HG03460 (cell line): ENCODE measurements around the gene SLC22A17.

Source experiments
- ATAC-seq: cut with Tn5 transposase; IDR thresholded peaks from one replicate; pipeline ENCODE4 v1.9.1; 2021; ENCODE audit not compliant: unreplicated experiment

The SLC22A17 gene

DNA sequence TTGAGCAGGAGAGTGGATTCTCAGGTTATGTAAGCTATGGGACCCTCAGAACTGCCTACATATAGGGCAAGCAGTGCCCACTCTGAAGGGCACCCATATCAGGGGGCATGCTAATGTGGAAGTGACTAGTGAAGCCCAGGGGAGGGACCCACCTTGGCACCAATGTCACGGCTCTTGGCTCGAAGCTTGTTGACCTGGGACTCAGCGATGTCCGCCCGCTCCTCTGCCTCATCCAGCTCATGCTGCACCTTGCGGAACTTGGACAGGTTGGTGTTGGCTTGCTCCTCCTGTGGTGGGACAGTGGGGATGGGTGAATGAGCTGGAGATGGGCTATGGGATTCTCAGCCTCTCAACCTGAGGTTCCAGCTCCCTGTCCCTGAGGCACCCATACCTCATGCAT is 29.6 kb upstream of the SLC22A17 start:
- ATAC-seq, result no peak

DNA sequence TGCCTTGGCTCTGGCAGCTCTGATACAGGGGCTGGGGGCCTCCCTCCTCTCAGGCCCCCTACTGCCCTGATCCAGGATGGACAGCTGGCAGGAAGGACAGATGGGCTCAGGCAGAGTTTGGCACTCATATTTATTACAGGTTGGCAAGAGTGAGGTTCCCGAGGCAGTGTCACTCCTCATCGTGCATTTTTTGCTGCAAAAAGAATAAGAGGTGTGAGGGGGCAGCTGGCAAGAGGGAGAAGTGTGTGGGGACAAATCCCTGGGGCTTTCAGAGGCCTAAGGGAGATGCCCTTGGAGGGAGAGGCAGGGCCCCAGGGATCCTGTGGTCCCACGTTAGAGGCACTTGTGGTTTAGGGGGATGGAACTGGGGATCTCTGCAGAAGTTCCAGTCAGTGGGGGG is 29.2 kb upstream of the SLC22A17 start:
- no peak for ATAC-seq

DNA sequence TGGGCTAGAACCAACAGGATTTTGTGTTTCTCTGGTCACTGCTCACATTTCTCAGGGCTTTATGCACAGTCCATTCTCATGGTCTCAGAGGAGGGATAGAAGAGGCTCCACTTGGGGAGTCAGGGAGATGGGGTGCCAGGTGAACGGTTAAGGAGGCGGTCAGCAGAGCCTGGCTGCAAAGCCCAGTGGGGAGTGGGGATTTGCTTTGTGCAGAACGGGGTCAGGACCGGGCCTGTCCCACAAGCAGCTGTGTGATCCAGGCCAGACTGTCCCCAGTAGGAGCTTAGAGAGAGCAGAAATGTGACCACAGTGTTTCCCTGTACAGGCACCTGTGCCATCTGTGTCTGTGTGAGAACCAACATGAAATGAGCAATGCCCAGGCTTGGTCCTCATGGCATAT is 28.3 kb upstream of the SLC22A17 start:
- no peak for ATAC-seq

DNA sequence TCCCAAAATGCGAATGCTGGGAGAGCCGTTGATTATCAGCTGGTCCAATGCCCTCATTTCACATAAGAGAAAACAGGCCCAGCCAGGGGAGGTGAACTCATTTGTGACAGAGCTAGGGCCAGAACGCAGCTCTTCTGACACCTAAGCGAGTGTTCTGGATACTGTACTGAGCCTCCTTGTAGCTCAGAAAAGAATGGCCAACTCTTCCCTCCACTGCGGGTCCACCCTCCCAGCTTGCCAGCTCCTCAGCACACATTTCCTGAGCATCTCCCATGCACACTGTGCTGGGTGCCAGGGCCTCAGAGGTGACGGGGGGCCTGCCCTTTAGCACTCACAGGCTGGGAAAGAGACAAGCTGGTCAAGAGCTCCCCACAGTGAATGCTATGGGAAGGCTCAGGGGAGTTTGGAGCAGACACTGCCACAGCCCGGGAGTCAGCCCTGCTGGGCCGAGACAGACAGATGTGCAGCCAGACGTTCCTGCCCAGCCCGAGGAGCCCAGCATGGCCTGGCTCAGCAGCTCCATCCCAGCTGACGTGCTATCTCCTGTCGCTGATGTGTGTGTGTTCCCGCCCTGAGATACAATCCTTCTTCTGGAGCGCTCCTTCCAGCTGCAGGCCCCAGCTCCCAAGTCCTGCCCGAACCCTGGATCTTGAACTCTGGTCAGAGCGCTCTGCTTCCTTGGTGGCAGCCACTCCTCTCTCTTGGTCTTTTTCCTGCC is 27.7 kb upstream of the SLC22A17 start:
- ATAC-seq, result no peak

DNA sequence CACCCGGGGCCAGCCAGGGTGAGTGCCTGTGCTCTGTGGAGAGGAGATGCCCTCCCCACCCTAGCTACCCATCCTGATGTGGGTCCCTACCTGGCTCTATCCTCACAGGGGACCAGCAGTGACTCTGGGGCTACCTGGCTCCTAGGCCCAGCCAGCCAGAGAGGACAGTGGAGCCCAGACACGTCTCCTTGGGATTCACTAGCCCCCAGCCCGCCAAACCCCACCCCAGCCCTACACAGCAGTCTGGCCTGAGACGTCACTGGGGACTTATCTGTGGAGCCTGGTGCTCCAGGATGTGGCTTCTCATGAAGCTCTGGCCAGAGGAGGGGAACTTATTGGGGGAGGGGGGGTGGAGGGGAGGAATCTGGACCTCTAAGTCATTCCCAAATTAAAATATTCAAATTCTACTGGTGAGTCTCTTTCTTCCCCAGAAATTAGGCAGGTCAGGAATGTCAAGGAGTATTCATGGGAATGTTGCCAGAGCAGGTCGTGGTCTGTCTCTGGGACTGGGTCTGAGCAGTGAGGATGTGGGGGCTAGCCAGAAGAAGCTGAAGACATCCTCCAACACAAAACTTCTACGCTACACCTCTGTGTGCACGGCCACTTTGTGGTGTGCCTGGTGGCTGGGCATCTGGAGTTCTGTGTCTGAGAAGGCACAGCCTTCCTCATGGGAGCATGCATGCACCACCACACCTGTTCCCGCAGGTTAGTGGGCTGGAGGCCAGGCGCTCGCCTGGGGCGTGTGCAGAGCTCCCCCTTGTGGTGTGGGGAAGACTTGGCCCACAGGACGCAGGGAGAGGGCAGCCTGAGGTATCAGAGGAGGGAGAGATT is 26.9 kb upstream of the SLC22A17 start:
- no peak for ATAC-seq

DNA sequence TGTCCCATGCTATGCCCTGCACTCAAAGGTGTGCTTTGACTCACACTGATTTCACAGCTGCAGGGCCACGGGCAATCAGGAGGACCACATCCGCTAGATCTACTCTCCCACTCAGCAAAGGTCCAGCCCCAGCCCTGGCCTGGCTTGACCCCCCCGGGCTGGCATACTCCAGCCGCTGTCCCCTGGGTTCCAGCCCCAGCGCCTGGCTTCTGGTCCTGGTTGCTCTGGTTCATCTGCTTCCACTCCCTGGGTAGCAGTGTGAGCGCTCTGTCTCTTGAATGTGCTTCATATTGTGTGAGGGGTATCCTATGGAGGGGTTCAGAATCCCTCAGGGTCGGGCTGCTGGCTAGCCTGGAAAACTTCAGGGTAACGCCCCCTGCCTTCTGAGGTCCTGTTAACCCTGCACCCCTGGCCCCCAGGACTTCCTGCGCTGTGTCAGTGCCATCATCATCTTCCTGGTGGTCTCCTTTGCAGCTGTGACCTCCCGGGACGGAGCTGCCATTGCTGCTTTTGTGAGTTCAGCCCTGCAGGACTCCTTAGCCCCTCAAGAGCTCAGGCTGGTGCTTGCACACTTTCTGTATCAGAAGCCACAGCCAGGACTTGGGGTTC is 26.0 kb upstream of the SLC22A17 start:
- ATAC-seq, result no peak

DNA sequence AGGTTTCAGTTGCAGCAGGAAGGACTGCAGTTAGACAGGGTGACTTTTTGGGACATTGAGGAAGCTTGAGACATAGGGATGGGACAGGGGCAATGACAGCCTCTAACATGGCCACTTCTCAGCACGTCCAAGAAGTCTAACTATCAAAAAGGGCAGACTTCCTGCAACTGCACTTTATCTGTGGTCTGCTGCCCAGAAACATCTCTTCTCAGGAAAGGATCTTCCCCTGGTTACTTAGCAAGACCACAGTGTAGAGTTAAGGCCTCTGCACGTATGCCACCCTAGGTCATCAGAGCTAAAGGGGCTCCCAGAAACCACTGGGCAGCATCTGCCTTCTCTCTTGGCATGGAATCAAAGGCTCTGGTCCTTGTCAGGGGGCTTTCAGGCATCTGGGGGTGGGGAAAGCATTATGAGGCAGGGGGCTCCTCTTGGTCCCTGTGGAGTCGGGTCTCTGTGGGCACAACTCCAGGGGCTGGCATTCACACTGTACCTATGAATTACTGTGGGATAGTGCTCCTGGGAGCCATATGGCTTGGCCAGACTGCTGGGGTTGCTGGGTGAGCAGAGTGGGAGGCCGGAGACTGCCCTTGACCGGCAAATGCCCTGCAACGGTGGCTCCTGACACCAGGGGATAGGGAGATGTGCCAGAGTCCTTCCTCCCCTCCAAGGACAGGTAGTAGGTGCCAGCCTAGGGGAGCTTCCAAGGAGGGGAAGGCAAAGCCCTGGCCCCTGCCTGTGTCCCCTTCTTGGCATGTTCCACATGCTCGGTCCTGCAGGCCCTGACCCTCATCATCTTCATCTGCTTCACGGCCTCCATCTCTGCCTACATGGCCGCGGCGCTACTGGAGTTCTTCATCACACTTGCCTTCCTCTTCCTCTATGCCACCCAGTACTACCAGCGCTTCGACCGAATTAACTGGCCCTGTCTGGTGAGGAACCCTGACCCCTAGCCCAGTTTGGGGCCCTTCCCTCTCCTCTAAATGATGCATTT is 25.2 kb upstream of the SLC22A17 start:
- ATAC-seq, result no peak

DNA sequence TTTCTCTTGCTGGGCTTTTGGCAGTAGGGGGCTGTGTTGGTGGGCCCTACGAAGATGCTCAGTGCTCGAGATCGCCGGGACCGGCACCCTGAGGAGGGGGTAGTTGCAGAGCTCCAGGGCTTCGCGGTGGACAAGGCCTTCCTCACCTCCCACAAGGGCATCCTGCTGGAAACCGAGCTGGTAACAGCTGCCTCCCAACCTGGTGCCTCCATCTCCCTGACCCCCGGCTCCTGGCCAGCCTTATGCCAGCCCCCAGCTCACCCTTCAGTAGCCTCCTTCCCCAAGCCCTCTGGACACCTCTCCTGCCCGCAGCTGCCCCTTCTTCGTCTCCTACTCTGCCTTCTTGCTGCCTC is 24.5 kb upstream of the SLC22A17 start:
- no peak for ATAC-seq

DNA sequence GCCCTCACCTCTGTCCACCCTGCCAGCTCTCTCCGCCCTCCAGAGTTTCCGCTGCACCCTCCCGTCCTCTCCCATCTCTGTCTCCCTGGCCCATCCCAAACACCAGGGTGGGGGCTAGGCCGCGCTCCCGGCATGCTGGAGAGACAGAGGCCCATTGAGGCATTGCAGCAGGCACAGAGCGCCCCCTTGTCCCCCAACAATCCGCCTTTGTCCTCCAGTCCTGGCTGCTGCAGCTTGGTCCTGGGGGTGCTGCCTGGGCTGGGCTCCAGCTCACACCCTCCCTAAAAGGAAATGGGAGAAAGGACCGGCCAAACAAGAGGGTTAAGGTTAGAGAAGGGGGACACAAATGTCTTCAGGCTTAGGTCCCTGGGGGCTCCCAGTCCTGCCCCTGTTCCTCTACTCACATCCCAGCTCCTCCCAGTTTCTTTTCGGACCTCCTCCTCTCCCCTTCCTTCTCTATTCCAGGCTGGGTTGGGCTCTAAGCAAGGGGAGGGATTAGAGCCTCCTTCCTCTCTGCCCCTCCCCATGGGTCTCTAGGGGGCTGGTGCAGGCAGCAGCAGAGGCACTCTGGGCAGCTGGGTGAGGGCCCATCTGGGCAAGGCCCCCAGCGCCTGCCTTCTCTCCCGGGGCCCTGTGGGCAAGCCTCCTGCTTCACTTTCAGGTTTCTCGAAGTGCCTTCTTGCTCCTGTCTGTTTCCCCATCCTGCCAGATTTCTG is 24.0 kb upstream of the SLC22A17 start, which contains the start of gene CMTM5:
CMTM5 (plus strand) TSS at position 565 of the 716 bp plus-strand sequence. CDS start 206 bp downstream, outside the sequence.
- ATAC-seq, result no peak

DNA sequence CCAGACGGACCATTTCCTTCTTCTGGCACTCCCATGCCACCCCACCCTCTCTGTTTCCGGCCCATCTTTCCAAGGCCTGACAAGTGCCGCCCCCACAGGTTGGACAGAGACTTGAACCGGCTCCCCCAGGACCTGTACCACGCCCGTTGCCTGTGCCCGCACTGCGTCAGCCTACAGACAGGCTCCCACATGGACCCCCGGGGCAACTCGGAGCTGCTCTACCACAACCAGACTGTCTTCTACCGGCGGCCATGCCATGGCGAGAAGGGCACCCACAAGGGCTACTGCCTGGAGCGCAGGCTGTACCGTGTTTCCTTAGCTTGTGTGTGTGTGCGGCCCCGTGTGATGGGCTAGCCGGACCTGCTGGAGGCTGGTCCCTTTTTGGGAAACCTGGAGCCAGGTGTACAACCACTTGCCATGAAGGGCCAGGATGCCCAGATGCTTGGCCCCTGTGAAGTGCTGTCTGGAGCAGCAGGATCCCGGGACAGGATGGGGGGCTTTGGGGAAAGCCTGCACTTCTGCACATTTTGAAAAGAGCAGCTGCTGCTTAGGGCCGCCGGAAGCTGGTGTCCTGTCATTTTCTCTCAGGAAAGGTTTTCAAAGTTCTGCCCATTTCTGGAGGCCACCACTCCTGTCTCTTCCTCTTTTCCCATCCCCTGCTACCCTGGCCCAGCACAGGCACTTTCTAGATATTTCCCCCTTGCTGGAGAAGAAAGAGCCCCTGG is 23.0 kb upstream of the SLC22A17 start:
- no peak for ATAC-seq

DNA sequence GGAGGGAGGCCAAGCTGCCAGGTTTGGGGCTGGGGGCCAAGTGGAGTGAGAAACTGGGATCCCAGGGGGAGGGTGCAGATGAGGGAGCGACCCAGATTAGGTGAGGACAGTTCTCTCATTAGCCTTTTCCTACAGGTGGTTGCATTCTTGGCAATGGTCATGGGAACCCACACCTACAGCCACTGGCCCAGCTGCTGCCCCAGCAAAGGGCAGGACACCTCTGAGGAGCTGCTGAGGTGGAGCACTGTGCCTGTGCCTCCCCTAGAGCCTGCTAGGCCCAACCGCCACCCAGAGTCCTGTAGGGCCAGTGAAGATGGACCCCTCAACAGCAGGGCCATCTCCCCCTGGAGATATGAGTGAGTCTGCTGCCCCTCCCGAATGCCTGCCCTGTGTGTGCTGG is 20.4 kb upstream of the SLC22A17 start:
- no peak for ATAC-seq

DNA sequence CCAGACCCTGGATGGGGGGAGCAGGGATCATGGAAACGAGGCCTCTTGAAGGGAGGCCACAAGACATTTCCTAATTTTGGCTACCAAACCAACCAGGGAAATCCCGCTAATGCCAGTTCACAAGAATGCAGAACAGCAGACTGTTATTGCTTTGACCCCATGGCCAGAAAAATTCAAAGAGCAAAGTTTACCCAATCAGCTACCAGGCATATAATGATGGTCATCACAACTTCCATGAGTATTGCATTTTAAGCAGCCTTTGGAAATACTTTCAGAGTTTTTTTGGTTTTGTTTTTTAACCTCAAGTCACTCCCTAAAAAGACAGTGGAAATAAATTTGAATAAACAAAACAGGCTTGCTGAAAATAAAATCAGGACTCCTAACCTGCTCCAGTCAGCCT is 19.8 kb upstream of the SLC22A17 start, which contains the start of gene IL25:
IL25 (plus strand) TSS at position 301 of the 400 bp plus-strand sequence.
- ATAC-seq, result no peak

DNA sequence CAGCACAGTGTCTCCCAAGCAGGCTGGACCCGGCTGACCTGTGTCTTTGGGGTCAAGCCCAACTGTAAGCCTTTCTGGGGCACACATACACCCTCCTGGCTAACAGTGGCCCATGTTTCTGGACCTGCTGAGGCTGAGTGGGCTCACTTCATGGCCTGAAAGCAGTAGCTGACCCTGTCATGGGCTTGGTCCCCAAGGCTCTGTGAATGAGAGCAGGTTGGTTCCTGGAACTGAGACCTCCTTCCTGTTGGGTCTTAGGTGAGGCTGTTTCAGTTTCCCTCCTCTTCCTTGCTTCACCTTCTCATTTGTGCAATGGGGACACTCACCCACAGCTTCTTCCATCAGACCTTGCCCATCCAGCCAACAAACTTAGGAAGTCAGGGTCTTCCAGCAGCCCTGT is 19.2 kb upstream of the SLC22A17 start:
- ATAC-seq, result no peak

DNA sequence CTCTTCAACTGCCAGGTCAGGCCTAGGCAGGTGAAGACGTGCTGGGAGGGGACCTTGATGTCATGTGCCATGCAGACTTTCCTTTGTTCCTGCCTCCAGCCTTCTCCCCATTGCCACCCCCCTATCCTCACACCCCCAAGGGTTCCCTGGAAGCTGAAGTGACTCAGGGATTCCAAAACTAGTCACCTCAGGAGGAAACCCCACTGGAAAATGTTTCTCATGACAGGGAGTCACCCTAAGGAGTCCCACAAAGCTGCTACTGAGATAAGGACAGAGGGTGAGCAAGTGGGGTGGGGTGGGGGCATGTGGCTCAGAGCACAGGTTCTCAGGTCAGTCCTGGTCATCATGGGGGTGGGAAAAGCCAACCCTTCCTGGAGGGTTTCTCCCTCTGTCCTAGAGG is 17.5 kb upstream of the SLC22A17 start:
- ATAC-seq, result no peak

DNA sequence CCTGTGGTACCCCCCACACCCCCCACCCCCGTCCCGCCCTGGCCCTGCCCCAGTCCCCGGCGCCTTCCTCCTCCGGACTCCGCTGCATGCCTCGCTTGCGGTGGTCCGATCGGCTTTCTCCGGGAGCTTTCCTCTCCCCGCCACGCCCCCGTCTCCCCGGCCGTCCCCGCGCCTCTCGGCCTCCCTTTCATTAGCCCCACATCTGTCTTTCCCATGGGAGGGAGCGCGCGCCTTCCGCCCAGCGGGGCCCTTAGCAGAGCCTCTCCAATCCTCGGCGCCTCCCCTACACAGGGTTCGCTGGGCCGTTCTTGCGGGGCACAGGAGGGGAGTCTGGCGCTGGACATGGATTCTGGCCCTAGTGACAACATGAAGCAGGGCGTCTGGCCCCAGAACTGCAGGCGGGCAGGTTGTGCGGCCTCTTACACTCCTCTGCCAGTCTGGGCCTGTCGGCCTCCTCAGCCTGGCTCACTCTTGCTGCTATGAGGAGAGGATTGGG is 13.8 kb upstream of the SLC22A17 start:
- ATAC-seq, result no peak

DNA sequence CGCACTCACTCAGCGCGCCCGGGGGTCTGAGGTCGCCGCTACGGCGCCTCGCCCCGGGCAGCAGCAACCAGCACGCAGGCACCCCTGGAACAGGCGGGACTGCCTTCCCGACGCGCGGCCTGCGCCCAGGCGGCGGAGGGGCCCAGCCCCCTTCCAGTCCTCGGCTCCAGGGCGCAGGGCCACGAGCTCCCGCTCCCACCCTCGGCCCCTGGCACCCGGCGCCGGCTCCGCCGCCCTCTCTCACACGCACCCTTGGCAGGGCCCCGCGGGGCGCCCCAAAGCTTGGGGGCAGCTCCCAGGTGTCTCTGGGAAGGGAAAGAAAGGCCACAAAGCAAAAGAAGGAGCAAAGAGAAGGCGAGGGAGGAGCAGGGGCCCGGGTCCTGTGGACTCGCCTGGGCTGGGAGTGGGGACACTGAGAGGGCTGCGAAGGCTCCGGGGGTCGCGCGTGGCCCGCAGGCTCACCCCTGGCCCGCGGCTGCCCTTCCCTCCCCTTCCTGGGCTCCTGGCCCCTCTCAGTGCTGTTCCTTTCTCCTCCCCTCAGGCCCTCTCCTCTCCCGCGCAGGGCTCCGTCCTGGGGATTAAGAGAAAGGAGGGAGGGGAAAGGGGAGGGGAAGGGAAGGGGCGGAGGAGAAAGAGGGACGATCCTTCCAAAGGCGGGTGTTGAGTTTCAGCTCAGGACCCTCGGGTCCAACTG is 13.2 kb upstream of the SLC22A17 start:
- no peak for ATAC-seq

DNA sequence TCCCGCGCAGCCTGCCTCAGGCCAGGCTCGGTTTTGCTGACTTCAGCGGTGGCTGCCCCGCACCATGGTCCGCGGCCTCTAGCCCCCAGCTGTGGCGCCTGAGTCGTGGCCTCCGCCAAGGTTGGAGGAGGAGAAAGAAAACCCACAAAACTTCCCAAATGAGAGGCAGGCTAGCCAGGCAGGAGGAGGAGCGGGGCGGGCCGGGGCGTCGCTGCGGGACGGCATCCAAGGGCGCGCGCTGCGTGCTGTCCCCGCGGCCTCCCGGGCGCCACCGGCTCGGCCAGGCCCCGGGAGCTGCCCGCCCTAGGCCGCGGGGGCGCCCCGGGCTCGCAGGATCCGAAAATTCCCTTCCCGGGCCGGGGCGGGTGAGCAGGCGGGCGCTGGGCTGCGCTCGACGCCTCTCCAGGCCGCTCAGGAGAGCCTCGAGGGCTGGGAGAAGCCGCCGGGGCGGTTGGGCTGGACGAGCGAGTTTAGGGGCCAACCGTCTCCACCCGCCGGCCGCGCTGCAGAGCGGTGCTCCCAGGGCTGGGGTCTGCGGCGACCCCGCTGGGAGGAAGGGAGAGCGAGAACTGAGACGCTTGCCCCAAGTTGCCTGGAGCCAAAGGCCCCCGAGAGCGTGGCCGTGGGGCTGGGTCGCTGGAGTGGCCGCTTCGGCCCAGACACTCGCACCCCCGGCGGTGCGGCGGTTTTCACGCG is 12.5 kb upstream of the SLC22A17 start, which contains the start of gene EFS:
EFS (minus strand) TSS at position 137 of the 696 bp plus-strand sequence. CDS start 147 bp downstream, outside the sequence.
- ATAC-seq, result no peak
